AG09309 (cell line): ENCODE data around the gene SCAMP3.

Source experiments
- DNase-seq: peaks from one replicate; pipeline ENCODE4 v3.0.0-alpha.2; 2010; ENCODE audit warnings: low read depth
- H3K4me3 ChIP-seq: 2 replicates; pipeline ENCODE4 v1.5.1; 2011; ENCODE audit warnings: mild to moderate bottlenecking, low read depth, low read length, moderate library complexity; ENCODE audit not compliant: control insufficient read depth
- TF ChIP-seq, protein P1 (sequence below): IDR thresholded peaks from 2 replicates; pipeline ENCODE4 v1.5.1; 2011; ENCODE audit warnings: mild to moderate bottlenecking, low read depth, low read length, inconsistent platforms; ENCODE audit not compliant: insufficient read depth, control insufficient read depth; ENCODE audit errors: missing control alignments

SCAMP3 gene

DNA sequence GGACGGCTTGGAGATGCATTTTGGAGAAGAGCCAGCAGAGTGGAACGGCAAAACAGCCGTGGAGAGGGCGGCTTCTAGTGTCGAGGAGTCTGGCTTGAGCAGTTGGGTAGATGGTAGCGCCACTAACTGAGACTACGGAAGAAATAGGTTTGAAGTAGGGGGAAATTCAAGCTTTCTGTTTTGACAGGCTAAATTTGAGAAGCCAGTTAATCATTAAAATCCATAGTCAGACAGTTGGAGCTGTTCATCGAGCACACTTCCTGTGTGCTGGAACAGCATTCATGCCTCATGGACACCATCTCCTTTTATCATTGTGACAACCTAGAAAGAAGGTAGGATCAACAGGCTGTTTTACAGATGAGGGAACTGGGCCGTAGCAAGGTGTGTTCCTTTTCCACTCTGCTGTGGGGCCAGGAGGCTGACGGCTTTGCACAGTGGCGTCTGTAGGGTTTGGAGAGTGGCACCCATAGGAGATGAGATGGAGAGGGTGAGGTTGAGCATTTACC is 42.5 kb upstream of the SCAMP3 start:
- TF ChIP-seq, protein P1, sequence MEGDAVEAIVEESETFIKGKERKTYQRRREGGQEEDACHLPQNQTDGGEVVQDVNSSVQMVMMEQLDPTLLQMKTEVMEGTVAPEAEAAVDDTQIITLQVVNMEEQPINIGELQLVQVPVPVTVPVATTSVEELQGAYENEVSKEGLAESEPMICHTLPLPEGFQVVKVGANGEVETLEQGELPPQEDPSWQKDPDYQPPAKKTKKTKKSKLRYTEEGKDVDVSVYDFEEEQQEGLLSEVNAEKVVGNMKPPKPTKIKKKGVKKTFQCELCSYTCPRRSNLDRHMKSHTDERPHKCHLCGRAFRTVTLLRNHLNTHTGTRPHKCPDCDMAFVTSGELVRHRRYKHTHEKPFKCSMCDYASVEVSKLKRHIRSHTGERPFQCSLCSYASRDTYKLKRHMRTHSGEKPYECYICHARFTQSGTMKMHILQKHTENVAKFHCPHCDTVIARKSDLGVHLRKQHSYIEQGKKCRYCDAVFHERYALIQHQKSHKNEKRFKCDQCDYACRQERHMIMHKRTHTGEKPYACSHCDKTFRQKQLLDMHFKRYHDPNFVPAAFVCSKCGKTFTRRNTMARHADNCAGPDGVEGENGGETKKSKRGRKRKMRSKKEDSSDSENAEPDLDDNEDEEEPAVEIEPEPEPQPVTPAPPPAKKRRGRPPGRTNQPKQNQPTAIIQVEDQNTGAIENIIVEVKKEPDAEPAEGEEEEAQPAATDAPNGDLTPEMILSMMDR = no peak
- no peak overlapping the region for H3K4me3 ChIP-seq
- DNase-seq = no peak

DNA sequence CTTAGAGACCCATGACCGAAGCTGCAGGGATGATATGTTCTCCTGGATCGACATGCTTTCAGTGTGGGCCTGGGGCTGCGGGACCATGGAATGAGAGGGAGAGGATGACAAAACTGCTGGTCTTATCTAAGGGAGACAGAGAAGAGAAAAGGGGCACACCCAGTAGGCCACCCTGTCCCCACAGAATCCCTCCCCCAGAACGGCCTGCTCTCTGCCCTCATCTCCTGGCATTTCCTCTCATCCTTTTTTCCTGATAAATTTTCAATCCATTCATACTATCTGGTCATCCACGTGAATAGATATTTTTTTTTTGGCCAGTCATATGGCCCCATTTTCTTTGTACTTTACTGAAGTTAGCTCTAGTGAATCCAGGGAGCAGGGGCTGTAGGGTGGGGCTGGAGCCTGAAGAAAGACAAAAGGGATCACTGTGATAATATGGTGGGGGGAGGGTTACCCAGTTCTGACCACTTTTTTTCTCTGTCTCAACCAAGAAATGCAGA is 39.2 kb upstream of the SCAMP3 start, which contains the start of gene PKLR:
TSS of gene PKLR (minus strand) at position 97 of the 500 bp plus-strand sequence. CDS start at position 54, 43 bp downstream.
- no peak within 1 kb of the TSS for H3K4me3 ChIP-seq
- no peak for DNase-seq
- TF ChIP-seq, protein P1 = no peak

GRCh38 chr1:155300553-155301329 is 38.6 kb upstream of the SCAMP3 start:
- no peak overlapping the region for H3K4me3 ChIP-seq
- TF ChIP-seq, protein P1 = no peak
- DNase-seq = no peak

- H3K4me3 ChIP-seq = no peak overlapping the region
- DNase-seq = no peak
- TF ChIP-seq, protein P1 = no peak
Observed at GRCh38 chr1:155300024-155300423, 37.9 kb upstream of the SCAMP3 start.

GRCh38 chr1:155297384-155297783 is 35.2 kb upstream of the SCAMP3 start:
- no peak overlapping the region for H3K4me3 ChIP-seq
- no peak for DNase-seq
- TF ChIP-seq, protein P1 = no peak

DNA sequence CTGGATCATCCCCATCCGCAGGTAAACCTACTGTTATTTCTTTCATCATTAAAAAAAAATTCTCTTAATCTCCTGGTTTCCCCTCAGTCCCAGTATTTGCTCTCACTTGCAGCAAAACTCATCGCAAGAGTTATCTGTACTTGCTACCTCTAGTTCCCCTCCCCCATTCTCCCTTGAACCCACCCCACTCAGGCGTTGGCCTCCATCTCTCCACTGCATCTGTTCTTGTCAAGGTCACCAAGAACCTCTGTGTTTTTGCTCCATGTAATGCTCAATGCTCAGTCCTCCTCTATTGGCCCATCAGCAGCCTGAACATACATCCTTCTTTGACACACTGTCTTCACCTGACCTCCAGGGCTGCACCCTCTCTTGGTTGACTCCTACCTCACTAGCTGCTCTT is 34.5 kb upstream of the SCAMP3 start:
- DNase-seq = no peak
- TF ChIP-seq, protein P1 = no peak
- H3K4me3 ChIP-seq = no peak overlapping the region
